ENCODE results near the gene SYNE1.

DNA sequence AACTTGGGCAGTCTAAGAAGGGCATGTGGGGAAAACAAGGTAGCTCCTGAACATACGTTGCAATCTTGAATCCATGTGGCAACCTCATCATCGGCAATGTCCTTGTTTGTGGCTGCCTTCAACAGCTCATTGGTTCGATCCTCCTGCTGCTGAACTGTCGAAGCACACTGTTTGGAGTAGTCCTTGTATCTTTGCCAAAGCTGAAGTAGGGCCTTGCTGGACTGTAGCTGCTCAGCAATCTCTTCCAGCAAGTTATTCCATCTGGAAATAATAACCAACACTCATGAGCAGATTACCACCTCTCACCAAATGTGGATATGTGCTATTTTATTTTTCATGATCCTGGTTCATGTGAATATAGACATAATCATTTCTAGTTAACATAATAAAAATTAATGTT lies 416.4 kb downstream of the SYNE1 start:
- TF ChIP-seq, protein P1, sequence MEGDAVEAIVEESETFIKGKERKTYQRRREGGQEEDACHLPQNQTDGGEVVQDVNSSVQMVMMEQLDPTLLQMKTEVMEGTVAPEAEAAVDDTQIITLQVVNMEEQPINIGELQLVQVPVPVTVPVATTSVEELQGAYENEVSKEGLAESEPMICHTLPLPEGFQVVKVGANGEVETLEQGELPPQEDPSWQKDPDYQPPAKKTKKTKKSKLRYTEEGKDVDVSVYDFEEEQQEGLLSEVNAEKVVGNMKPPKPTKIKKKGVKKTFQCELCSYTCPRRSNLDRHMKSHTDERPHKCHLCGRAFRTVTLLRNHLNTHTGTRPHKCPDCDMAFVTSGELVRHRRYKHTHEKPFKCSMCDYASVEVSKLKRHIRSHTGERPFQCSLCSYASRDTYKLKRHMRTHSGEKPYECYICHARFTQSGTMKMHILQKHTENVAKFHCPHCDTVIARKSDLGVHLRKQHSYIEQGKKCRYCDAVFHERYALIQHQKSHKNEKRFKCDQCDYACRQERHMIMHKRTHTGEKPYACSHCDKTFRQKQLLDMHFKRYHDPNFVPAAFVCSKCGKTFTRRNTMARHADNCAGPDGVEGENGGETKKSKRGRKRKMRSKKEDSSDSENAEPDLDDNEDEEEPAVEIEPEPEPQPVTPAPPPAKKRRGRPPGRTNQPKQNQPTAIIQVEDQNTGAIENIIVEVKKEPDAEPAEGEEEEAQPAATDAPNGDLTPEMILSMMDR (IDR thresholded peaks at IDR 0.05): no peak
- no peak for TF ChIP-seq POLR2A (IDR thresholded peaks at IDR 0.05)
